Thoracic aorta (tissue), 2 donors: ENCODE results near the gene PPP6R3. TPM values are rescaled to one million over a fixed set of nuclear protein-coding genes. Genes with fewer than 3 reads are reported as not detected.

Experiments
- ATAC-seq: fragments of 150-250 bp; one replicate; pipeline ENCODE4 v1.8.0; 2017; ENCODE audit warnings: low read depth; ENCODE audit not compliant: insufficient number of reproducible peaks, low FRiP score
- DNase-seq: peaks from one replicate; pipeline ENCODE4 v3.0.0-alpha.2; 2020; ENCODE audit warnings: low spot score
- H3K27ac ChIP-seq, 2 donors: fragments of 200-600 bp; sonication (generic); 1 replicate in 1 of 2; 2 replicates in 1 of 2; pipeline ENCODE4 v1.5.1; 2016; ENCODE audit warnings: mild to moderate bottlenecking in 2 of 2, moderate library complexity in 2 of 2
- H3K27me3 ChIP-seq: fragments of 200-600 bp; sonication (generic); replicated peaks from 2 replicates; pipeline ENCODE4 v1.6.0; 2016; ENCODE audit warnings: mild to moderate bottlenecking; ENCODE audit not compliant: insufficient read depth
- H3K36me3 ChIP-seq: fragments of 200-600 bp; sonication (generic); one replicate; pipeline ENCODE4 v1.5.1; 2016
- H3K4me1 ChIP-seq, 2 donors: fragments of 200-600 bp; sonication (generic); 1 replicate in 1 of 2; 2 replicates in 1 of 2; pipeline versions ENCODE4 v1.5.1 to v1.6.0; 2016; ENCODE audit warnings: low read depth in 2 of 2, mild to moderate bottlenecking in 1 of 2; ENCODE audit not compliant: control insufficient read depth in 1 of 2
- H3K4me3 ChIP-seq: fragments of 200-600 bp; sonication (generic); 2 replicates; pipeline ENCODE4 v1.5.1; 2016; ENCODE audit warnings: mild to moderate bottlenecking
- H3K9me3 ChIP-seq: fragments of 200-600 bp; sonication (generic); 2 replicates; pipeline ENCODE4 v1.5.1; 2016
- CTCF ChIP-seq: fragments of 200-600 bp; sonication (generic); IDR thresholded peaks from one replicate; pipeline ENCODE4 v1.5.1; 2019; ENCODE audit warnings: antibody characterized with exemption
- total RNA-seq, 2 donors: library from RNA; depleted of rRNA; stranded (reverse); fragments of >200 nt; gene quantifications; one replicate each; pipeline versions ENCODE4 v1.1.0 to v1.2.3, GENCODE V29; 2016

Gene PPP6R3
- total RNA-seq, 2 donors from 2014 or later: 75.4 to 166 TPM

- DNase-seq (no peak), ATAC-seq (no peak)
- Histone ChIP-seq H3K9me3 (no peaks in the 10 kb centered on the region), H3K27ac (no peak overlapping the region), H3K4me3 (no peak overlapping the region), H3K27me3 (no peaks in the 10 kb centered on the region), H3K36me3 (no peaks in the 10 kb centered on the region), H3K4me1 (no peaks in the 10 kb centered on the region)
- TF ChIP-seq CTCF: no peak
These were observed 204.4 kb downstream of the PPP6R3 start for GRCh38 chr11:68664906-68665305.

Other genes with a start within 250 kb of the PPP6R3 start
- 10 to 100 TPM; 20.7 to 29.8 TPM for gene KMT5B, start 247.5 kb upstream of the PPP6R3 start, total RNA-seq
- gene C11orf24, start 188.8 kb upstream of the PPP6R3 start, total RNA-seq: 10 to 100 TPM; 37.9 to 63.0 TPM
- 10 to 100 TPM; 67.2 to 99.1 TPM for gene LRP5, start 148.2 kb upstream of the PPP6R3 start, total RNA-seq
- gene GAL, start 223.8 kb downstream of the PPP6R3 start, total RNA-seq: not detected